Hematopoietic multipotent progenitor cell treated with erythropoietin and hydrocortisone succinate and interleukin-3 and kit ligand, for 17 days (in vitro differentiated cells): ENCODE measurements around the gene SLC19A1.

Source experiments
- DNase-seq: peaks from one replicate; pipeline ENCODE4 v3.0.0-alpha.2; 2015; ENCODE audit warnings: low spot score

Gene SLC19A1

GRCh38 chr21:45544449-45545235 lies 2.4 kb upstream of the SLC19A1 start:
- DNase-seq, result no peak

DNA sequence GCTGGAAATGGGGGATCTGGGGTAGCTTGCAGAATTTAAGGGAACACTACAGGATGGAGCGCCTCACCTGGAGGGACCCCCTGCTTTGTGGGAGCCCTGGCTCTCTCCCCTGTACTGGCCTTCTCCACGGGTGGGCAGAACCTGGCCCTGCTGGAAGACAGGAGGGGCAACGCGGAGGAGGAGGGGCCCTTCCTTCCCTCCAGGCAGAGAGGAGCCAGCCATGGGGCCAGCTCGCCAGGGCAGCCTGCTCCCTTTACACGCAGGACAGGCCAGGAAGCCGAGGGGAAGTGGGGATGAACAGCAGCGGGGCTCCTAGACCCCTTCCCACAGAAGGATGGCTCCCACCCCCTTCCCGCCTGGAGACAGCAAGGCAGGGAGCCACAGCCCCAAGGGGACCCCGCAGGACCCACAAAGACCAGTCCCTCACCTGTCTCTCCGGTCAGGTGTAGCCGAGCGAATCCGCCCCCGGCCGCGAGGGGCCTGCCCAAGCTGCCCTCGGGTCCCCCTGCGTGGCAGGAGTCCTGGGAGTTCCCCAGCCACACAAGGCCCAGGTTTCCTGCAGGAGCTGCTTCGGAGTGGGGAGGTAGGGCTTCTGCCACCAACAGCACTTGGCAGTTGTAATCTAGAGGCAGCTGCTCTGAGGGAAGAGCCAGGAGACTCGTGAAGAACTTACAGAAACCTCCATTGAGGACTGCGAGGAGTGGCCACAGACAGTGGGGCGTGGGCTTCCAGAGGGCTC lies 1.6 kb upstream of the SLC19A1 start:
- no peak for DNase-seq

DNA sequence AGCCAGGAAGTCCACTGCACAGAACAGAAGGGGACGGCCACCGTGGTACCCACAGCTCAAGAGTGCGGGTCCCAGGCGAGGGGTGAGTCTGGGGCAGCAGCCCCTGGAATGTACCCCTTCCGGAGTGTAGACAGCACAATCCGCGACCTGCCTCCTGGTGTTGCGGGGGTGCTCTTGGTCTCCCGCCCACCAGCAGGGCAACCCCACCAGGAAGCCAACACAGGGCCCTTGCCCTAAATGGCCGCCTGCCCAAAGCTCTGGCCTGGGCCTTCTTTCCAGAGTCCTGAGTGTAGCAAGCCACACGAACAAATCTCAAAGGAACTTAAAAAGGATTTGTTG lies 1.1 kb upstream of the SLC19A1 start:
- DNase-seq, result no peak

DNA sequence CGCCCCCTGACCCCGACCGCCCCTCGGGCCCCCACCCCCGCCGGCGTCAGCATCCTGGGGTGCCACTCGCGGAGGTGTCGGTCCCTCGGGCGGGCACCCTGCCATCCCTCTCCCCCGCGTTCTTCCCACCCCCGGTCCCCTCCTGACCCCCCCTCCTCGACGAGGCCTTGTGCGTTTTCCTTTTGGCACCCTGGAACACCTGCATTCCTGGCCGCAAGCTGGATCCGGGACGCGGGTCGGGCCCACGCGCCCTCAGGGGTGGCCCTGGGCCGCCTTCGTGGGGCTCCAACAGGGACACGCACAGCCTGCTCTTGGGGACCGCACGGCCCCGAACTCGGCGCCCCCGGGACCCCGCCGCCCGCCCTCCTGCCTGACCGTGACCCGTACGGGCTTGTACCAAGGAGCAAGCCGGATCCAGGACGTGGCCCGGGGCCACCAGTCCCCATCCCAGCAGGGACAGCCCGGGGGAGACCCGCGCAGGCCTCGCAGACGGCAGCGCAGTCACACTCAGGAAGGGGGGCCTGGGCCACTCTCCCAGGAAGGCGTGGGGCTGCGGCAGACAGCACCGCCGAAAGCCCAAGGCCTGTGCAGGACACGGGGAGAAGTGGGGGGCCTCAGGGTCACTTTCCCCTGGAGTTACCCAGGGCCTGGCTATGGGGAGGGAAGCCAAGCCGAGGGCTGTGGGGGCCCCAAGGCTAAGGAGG lies 579 bp upstream of the SLC19A1 start:
- no peak for DNase-seq

GRCh38 chr21:45541221-45542039 lies 810 bp downstream of the SLC19A1 start:
- DNase-seq, result no peak

DNA sequence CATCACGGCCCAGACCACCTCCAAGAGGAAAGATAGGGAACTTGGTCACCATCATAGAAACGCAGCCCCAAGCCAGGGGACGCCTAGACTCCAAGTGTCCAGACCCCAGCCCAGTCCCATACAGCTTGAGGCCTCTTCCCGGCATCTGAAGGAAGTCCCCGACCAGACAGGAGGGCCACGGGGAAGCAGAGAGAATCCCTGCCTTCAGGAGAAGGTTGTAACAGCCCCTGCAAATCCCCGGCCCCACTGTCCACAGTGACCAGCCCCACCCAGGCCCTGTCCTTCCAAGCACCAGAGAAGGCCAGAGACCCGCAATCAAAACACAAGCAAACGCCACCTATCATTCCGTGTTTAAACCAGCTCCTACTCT lies 1.7 kb downstream of the SLC19A1 start:
- no peak for DNase-seq

DNA sequence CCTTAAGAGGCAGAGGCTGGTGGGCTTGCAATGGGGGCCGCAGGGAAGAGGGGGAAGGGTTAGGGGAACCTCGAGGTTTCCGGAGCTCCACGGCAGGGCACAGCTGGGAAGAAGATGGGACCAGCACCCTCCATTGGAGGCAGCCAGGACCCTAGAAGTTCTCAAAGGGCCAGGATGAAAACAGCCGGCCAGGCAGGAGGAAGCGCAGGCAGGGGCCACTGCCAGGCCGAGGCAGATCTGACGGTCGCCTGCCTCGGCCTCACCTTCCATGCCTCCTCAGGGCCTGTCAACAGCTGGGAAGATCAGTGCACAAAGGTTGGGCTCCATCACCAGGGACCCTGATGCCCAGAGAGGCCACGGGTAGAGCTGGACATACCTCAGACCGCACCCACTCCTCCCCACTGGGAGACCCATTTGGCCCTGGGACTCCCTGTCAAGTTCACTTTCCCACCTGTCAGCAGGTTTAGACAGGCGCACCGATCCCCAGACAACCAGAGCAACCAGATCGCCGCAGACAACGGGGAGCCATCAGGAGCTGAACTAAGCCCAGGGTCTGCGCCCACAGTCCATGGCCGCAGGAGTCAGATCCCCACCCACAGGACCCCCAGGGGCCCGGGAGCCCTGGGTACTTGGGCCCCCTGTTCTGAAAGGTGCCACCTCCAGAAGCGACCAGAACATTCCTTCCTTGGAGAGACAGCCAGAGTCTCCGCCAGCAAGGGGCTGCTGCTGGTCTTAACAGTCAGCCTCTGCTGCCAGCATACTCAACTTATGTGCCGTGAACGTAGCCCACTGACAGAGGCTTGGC lies 2.2 kb downstream of the SLC19A1 start:
- no peak for DNase-seq

DNA sequence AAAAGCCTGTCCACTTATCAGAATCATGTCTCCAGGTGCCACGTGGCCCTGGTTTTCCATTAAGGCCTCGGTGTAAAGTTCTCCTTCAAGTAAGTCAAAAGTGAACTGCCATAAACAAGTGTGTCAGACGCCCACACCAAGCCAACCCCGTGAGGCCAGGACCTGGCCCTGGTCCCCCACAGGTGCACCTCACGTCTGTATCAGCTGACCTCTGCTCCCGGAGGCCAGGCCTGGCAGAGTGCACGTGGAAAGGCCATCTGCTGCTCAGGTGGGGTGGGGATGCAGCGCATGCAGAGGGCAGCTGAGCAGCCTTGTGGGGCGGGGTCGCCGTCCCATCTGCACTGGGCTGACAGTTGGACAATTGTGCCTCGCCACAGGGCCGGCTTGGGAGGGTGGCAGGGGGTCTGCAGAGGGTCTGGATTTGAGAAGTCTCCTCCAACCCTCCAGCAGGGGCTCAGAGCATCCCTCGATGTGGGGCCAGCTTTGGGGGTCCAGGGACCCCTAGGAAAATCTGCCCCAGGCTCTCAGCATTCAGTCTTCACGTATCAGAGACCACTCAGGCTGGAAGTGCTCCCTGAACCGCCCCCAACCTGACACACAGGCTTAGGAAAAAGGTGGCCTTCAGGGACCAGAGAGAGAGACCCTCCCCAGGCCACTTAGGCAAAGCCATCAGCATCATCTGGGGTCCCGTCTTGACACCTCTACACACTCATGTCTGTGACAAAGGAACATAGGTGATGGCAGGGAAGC lies 3.0 kb downstream of the SLC19A1 start:
- no peak for DNase-seq

GRCh38 chr21:45538381-45539045 lies 3.7 kb downstream of the SLC19A1 start:
- no peak for DNase-seq

DNA sequence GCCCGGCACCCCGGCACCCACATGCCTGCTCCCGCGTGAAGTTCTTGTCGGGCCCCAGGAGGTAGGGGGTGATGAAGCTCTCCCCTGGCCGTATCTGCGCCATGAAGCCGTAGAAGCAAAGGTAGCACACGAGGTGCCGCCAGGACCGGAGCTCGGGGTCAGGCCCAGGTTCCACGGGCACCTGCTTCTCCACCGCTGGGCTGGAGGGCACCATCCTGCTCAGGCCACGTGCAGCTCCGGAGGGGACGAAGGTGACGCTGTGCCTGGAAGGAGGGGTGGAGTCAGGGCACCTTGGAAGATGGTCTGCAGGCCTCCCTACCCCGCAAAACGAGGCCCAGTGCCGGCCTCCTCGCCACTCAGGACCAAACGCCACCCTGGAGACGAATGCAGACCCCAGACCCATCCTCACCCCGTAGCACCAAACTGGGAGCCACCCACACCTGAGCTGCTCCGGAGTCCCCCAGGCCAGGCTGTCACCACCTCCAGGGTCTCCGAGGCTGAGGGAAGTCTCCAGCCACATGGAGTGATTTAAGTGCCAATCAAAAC lies 4.4 kb downstream of the SLC19A1 start:
- no peak for DNase-seq

- DNase-seq, result no peak
Observed at GRCh38 chr21:45537111-45537745, 5.0 kb downstream of the SLC19A1 start.

- DNase-seq, result no peak
Observed at GRCh38 chr21:45536301-45537081, 5.7 kb downstream of the SLC19A1 start.

GRCh38 chr21:45535341-45536081 lies 6.7 kb downstream of the SLC19A1 start:
- DNase-seq, result no peak

- no peak for DNase-seq
Observed at GRCh38 chr21:45534636-45535331, 7.5 kb downstream of the SLC19A1 start.

DNA sequence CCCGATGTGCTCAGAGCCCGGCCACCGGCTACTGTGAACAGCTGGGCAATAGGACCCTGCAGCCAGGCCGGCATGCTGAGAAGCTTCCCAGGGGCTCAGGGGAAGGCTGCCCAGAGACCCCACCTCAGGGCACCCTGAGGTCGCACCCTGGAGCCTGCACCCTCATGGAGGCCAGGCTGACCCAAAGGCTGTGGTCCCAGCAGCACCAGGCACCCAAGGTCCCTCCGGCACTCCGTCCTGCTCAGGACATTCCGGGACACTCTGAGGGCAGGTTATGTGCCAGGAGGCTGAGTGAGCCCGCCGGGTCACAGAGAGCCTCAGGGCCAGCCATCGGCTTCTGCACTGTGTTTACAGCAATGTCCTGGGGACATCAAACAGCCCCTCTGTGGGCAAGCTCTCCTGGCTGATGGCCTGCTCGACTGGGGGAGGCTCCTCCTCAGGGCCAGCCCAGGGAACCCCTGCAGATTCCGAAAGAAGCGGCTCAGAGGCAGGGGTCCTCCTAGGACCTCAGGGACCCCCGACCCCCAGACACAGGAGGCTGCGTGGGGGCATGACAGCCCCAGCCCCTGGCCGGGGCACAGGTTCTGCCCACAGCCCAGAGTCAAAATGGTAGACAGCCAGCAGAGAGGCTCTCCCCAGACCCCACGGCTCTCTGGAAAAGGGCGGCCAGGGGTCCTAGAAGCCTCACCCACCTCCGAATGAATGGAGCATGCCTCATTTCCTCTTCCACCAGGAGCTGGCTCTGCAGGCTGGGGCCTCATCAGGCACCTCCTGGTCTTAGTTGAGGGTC lies 8.2 kb downstream of the SLC19A1 start:
- no peak for DNase-seq

GRCh38 chr21:45533361-45533845 lies 8.8 kb downstream of the SLC19A1 start:
- DNase-seq, result no peak
